ENCODE results near the gene NDUFA3. TPM values are rescaled to one million over a fixed set of nuclear protein-coding genes. Genes with fewer than 3 reads are reported as not detected.
A peak's percentile ranks its signal among the peaks of the same experiment; 100 is the strongest.

The NDUFA3 gene
- total and polyA plus RNA-seq, 2 of the 13 experiments (the other 11 are each of a cell fraction or from before 2014, with no cell fraction given): 31.6 to 75.4 TPM

DNA sequence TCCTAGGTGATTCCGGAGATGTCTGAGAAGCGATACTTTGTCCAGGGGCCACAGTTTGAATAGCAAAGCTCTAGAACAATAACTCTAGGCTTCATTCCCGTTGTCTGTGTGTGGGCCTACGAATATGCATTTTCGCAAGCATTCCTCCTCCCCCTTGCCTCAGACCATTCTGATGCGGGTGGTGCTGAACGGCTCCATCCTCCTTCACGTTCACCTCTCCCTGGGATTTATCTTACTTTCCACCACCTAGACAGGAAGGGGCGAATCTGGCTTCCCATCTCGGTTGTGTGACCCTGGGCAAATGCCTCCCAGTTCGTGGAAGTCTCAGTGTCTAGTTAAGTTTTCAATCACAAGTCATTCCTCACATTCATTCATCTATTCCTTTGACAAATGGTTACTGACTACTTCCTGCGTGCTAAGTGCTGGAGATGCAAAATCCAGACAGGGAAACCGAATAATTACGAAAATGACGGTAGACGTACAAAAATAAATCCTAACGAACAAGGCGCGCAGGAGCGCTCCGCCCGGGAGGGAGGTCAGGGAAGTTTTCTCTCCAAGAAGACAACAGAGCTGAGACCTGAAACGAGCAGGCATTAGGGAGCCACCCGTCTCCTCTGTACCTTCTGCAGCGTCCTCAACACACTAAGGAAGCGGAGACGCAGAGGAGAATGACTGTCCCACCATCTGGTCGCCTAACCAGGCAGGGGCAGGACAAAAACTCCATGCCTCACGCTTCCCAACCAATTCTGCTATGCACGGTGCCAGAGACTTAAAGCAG, 33.6 kb downstream of the NDUFA3 start (continued):
- TF ChIP-seq FOXA3 (CRISPR knock-in tag; IDR thresholded peaks at IDR 0.05) (0 out of 2 replicates have a peak, but pooled peaks have one; percentile 6), NFKB2 (CRISPR knock-in tag; IDR thresholded peaks at IDR 0.05; ENCODE audit: borderline replicate concordance) (0 out of 2 replicates have a peak, but pooled peaks have one; percentile 24), KLF11 (CRISPR knock-in tag; IDR thresholded peaks at IDR 0.05) (0 out of 2 replicates have a peak, but pooled peaks have one; percentile 18), ZNF619 (CRISPR knock-in tag; IDR thresholded peaks at IDR 0.05) (0 out of 2 replicates have a peak, but pooled peaks have one; percentile 75), DNMT1 (CRISPR knock-in tag; IDR thresholded peaks at IDR 0.05) (peak; percentile 53; the same call in 1 of the 2 replicates), ZNF367 (CRISPR knock-in tag; IDR thresholded peaks at IDR 0.05; ENCODE audit: borderline replicate concordance) (no peak), MAX (IDR thresholded peaks at IDR 0.05) (peak; percentile 41; the same call in 1 of the 2 replicates), PBX2 (CRISPR knock-in tag; IDR thresholded peaks at IDR 0.05) (no peak), PRDM10 (CRISPR knock-in tag; IDR thresholded peaks at IDR 0.05; ENCODE audit: low read depth) (0 out of 2 replicates have a peak, but pooled peaks have one; percentile 8), RNF219 (CRISPR knock-in tag; IDR thresholded peaks at IDR 0.05) (no peak), SSRP1 (CRISPR knock-in tag; IDR thresholded peaks at IDR 0.05) (no peak), HMGXB4 (CRISPR knock-in tag; IDR thresholded peaks at IDR 0.05; ENCODE audit: borderline replicate concordance in 1 of 2, low read depth in 1 of 2) (peak in 1 of 2 experiments; percentile 63; a peak in 2 of 4 replicates)
- TF ChIP-seq, protein P1, sequence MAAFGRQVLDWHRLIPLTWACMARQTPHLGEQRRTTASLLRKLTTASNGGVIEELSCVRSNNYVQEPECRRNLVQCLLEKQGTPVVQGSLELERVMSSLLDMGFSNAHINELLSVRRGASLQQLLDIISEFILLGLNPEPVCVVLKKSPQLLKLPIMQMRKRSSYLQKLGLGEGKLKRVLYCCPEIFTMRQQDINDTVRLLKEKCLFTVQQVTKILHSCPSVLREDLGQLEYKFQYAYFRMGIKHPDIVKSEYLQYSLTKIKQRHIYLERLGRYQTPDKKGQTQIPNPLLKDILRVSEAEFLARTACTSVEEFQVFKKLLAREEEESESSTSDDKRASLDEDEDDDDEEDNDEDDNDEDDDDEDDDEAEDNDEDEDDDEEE (CRISPR knock-in tag; IDR thresholded peaks at IDR 0.05): 0 out of 2 replicates have a peak, but pooled peaks have one; percentile 33
- TF ChIP-seq, protein P2, sequence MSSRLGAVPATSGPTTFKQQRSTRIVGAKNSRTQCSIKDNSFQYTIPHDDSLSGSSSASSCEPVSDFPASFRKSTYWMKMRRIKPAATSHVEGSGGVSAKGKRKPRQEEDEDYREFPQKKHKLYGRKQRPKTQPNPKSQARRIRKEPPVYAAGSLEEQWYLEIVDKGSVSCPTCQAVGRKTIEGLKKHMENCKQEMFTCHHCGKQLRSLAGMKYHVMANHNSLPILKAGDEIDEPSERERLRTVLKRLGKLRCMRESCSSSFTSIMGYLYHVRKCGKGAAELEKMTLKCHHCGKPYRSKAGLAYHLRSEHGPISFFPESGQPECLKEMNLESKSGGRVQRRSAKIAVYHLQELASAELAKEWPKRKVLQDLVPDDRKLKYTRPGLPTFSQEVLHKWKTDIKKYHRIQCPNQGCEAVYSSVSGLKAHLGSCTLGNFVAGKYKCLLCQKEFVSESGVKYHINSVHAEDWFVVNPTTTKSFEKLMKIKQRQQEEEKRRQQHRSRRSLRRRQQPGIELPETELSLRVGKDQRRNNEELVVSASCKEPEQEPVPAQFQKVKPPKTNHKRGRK (CRISPR knock-in tag; IDR thresholded peaks at IDR 0.05): 0 out of 2 replicates have a peak, but pooled peaks have one; percentile 61
